ENCODE results near the gene CACFD1.

DNA sequence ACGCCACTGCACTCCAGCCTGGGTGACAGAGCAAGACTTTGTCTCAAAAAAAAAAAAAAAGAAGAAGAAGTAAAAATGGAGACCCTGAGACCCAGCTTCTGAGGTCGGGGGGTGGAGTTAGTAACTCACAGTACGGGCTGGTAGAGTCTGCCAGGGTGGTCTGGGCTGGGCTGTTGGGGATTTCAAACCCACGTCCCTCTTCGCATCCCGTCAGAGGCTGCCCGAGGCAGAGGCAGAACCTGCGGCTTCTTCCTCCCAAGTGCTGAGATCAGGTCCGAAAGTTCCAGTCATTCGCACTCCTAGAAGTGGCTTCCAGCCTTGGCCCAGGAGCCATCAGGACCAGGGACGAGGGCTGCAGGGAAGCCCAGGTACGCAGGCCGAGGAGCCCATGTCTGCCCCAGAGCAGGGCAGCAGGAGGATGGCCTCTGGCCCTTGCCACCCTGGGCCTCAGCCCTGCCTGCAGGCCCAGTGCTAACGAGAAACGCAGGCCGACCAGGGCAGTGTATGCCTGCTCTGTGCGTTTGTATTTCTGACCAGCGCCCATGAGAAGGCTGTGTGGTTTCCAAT, 29.0 kb downstream of the CACFD1 start:
- TF ChIP-seq, protein P1, sequence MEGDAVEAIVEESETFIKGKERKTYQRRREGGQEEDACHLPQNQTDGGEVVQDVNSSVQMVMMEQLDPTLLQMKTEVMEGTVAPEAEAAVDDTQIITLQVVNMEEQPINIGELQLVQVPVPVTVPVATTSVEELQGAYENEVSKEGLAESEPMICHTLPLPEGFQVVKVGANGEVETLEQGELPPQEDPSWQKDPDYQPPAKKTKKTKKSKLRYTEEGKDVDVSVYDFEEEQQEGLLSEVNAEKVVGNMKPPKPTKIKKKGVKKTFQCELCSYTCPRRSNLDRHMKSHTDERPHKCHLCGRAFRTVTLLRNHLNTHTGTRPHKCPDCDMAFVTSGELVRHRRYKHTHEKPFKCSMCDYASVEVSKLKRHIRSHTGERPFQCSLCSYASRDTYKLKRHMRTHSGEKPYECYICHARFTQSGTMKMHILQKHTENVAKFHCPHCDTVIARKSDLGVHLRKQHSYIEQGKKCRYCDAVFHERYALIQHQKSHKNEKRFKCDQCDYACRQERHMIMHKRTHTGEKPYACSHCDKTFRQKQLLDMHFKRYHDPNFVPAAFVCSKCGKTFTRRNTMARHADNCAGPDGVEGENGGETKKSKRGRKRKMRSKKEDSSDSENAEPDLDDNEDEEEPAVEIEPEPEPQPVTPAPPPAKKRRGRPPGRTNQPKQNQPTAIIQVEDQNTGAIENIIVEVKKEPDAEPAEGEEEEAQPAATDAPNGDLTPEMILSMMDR (IDR thresholded peaks at IDR 0.05 in 4 of 5, conservative IDR thresholded peaks at IDR 0.05 in 1 of 5), result no peak
- TF ChIP-seq POLR2A (IDR thresholded peaks at IDR 0.05), result no peak
